ENCODE results near the gene ZNF474.

Gene ZNF474

DNA sequence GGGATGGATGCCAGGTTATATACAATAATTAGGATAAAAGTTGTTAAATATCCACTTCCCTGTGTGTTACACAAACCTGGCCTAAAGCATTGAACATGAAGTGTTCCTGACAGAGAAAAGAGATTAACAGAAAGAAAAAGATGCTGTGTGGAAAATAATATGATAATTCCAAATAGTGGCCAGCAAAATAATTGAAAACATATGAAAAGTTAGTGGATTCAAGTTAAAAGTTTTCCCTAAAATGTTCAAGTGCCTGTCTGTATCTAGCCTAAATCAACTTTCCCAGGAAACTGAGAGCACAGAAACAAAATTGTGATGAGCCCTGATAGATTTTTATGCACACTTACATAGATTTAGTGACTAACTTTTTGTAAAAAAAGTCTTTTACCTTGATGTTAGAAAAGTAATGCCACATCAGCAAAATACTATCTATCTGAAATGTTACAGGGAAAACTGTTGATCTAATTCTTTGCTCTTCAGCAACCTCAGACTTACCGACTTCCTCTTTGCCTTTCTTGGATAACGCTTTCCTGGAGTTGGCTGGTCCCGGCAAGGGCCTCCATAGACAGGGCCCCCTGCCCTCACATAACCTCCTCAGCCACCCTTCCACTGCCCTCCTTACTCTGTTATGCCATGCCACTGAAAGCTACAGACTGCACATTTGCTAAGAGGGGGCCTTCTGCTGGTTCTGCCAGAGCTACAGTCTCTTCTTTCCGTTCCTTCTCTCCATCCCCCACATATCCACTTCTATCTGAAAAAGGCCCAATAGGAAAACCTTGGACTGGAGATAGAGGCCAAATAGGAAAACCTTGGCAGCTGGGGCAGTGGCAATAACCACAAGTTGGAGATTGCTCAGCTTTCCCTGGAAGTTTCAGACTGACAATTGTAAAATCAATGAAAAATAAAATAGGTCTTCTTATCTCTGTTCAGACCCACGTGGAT is 44.4 kb downstream of the ZNF474 start:
- in situ Hi-C loops (cut with MboI; ENCODE audit: low sequenced_read_pairs, unreplicated experiment): no loop called here
- no peak for DNase-seq (ENCODE audit: low spot score)
- TF ChIP-seq, protein P1, sequence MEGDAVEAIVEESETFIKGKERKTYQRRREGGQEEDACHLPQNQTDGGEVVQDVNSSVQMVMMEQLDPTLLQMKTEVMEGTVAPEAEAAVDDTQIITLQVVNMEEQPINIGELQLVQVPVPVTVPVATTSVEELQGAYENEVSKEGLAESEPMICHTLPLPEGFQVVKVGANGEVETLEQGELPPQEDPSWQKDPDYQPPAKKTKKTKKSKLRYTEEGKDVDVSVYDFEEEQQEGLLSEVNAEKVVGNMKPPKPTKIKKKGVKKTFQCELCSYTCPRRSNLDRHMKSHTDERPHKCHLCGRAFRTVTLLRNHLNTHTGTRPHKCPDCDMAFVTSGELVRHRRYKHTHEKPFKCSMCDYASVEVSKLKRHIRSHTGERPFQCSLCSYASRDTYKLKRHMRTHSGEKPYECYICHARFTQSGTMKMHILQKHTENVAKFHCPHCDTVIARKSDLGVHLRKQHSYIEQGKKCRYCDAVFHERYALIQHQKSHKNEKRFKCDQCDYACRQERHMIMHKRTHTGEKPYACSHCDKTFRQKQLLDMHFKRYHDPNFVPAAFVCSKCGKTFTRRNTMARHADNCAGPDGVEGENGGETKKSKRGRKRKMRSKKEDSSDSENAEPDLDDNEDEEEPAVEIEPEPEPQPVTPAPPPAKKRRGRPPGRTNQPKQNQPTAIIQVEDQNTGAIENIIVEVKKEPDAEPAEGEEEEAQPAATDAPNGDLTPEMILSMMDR (IDR thresholded peaks at IDR 0.05; ENCODE audit: borderline replicate concordance, control extremely low read depth, extremely low read depth, insufficient read depth, missing control alignments): no peak

DNA sequence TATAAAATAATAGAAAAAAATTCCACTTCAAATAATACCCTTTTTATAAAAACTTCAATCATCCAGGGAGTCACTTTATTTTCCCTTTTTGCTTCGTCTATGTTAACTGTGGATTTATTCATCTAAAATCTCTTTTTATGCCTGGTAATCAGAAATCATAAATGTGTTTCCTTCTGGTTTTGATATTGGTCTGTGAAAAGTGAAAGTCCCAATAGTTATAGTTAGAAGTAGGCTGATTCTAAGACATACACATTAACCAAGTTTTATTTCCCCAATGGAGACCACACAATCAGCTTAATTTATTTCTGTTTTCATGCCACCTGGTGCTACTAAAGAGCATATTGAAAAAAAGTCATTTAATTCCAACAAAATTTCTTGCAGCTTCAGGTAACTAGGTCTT is 45.7 kb downstream of the ZNF474 start:
- DNase-seq (ENCODE audit: low spot score): no peak
- in situ Hi-C loops (cut with MboI; ENCODE audit: low sequenced_read_pairs, unreplicated experiment): no loop called here
- TF ChIP-seq, protein P1 (IDR thresholded peaks at IDR 0.05; ENCODE audit: borderline replicate concordance, control extremely low read depth, extremely low read depth, insufficient read depth, missing control alignments): no peak

DNA sequence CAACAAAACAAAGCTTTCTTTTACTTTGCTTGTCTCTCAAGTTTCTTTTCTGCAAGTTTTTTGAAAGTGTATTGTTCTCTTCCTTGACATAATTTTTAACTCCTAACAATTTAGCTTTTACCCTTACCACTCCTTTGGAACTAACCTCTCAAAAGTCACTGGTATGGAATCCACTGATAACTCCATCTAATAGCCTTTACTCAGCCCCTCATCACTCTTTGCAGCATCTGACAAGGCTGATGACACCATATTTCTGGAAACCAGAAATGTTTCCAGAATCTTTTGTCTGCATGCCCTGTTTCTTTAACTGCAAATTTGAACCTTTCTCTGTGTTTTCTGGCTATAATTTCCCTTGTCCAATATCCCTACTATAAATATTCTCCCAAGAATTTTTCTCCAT is 46.5 kb downstream of the ZNF474 start:
- no peak for DNase-seq (ENCODE audit: low spot score)
- in situ Hi-C loops (cut with MboI; ENCODE audit: low sequenced_read_pairs, unreplicated experiment): no loop called here

DNA sequence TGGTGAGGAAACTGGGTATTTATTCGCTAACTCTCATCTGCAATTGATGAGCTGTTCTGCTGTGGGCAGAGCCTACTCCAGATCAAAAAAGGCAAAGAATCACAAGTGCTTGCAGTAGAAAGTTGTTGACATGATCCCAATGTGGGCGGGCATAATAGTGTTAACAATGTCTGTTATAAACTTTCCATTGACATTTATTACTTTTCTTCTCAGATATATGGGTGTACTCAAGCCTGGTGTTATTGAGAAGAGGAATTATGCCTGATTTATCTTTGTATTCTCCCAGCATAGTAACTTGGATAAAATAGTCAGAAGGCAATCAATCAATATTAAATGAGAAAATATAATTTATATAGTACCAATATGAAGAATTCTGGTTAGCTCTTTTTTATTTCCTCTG is 47.8 kb downstream of the ZNF474 start:
- DNase-seq (ENCODE audit: low spot score): no peak
- TF ChIP-seq, protein P1 (IDR thresholded peaks at IDR 0.05; ENCODE audit: borderline replicate concordance, control extremely low read depth, extremely low read depth, insufficient read depth, missing control alignments): no peak
- in situ Hi-C loops (cut with MboI; ENCODE audit: low sequenced_read_pairs, unreplicated experiment): no loop called here

More for the DNA sequence above, 46.5 kb downstream of the ZNF474 start:
- TF ChIP-seq, protein P1 (IDR thresholded peaks at IDR 0.05; ENCODE audit: borderline replicate concordance, control extremely low read depth, extremely low read depth, insufficient read depth, missing control alignments): no peak

DNA sequence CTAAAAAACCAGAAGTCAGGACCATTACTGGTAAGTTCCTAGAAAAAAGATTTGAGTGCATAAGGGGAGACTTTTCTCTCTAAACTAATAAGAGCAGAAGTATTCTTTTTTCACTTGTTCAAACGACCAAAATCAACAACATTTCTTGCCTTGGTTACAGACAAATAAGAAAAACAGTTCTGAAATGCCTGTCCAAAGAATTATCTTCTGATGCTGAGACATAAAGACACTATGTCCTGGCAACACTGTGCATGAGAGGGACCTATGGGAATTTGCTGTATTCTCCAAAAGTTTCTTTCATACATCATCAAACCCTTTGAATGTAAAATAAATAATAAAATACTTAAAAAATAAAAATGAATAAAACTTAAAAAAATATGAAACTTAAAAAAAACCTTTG is 50.4 kb downstream of the ZNF474 start:
- TF ChIP-seq, protein P1 (IDR thresholded peaks at IDR 0.05; ENCODE audit: borderline replicate concordance, control extremely low read depth, extremely low read depth, insufficient read depth, missing control alignments): no peak
- in situ Hi-C loops (cut with MboI; ENCODE audit: low sequenced_read_pairs, unreplicated experiment): no loop called here
- DNase-seq (ENCODE audit: low spot score): no peak

DNA sequence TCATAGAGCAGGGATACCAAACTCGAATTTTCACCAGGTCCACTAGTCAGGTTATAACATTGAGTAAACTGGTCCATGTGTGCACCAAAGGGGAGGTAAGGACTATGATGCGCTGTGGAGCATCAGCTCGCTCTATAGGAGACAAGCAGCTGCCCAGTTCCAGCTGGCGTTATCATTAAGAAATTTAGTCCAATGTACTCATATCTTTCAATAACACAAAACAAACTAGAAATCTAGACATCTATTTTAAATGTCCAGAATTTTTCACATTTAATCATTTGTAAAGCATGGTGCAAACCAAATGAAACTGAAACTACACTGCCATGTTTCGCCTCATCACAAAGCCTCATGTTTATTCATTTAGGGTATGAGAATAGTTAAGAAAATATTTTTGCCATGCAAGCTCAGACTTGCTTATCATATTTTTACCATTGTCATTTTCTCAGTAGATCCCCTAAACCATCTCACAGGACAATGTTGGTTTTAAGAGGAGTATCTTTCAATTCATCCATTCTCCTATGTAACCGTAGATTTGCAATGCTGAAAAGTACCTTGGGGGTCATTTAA is 50.9 kb downstream of the ZNF474 start:
- DNase-seq (ENCODE audit: low spot score): no peak
- TF ChIP-seq, protein P1 (IDR thresholded peaks at IDR 0.05; ENCODE audit: borderline replicate concordance, control extremely low read depth, extremely low read depth, insufficient read depth, missing control alignments): no peak
- in situ Hi-C loops (cut with MboI; ENCODE audit: low sequenced_read_pairs, unreplicated experiment): no loop called here

Data from GM13976 (cell line).